HepG2 (cell line): ENCODE data around the gene PLIN5. TPM values are rescaled to one million over a fixed set of nuclear protein-coding genes. Genes with fewer than 3 reads are reported as not detected.

ENCODE experiments used
- CBFB ChIP-seq: sonication (generic); formaldehyde crosslinking; IDR thresholded peaks from 2 replicates; pipeline ENCODE4 v1.4.0; 2020; ENCODE audit warnings: missing genetic modification reagents
- CENPT ChIP-seq: sonication (generic); formaldehyde crosslinking; IDR thresholded peaks from 2 replicates; pipeline ENCODE4 v1.8.0; 2022; ENCODE audit warnings: low read depth, mild to moderate bottlenecking, moderate library complexity, missing genetic modification reagents
- CHD4 ChIP-seq: fragments of 200-600 bp; sonication (generic); IDR thresholded peaks from 2 replicates; pipeline ENCODE4 v1.7.0; 2017; ENCODE audit warnings: mild to moderate bottlenecking, low read length, borderline replicate concordance
- HDAC1 ChIP-seq: sonication (generic); formaldehyde crosslinking; IDR thresholded peaks from 2 replicates; pipeline ENCODE4 v1.5.1; 2020; ENCODE audit warnings: mild to moderate bottlenecking, missing genetic modification reagents
- HNF4G ChIP-seq, 2 experiments: sonication (generic) in 1 of 2; formaldehyde crosslinking in 1 of 2; IDR thresholded peaks; 2 replicates each; pipeline versions ENCODE4 v1.4.0 to v1.6.1; 2011 to 2020; ENCODE audit warnings: borderline replicate concordance in 2 of 2, low read depth in 2 of 2, mild to moderate bottlenecking in 2 of 2, low read length in 1 of 2, missing genetic modification reagents in 1 of 2, moderate library complexity in 1 of 2
- KDM3A ChIP-seq: IDR thresholded peaks from 2 replicates; pipeline ENCODE4 v1.6.1; 2018; ENCODE audit warnings: low read depth, missing compliant biosample characterization
- RBFOX2 ChIP-seq: fragments of 200-400 bp; formaldehyde crosslinking; IDR thresholded peaks from 2 replicates; pipeline ENCODE4 v1.6.1; 2017; ENCODE audit warnings: low read depth, mild to moderate bottlenecking, low read length
- ZNF562 ChIP-seq: sonication (generic); formaldehyde crosslinking; IDR thresholded peaks from 2 replicates; pipeline ENCODE4 v1.8.0; 2022; ENCODE audit warnings: missing genetic modification reagents, borderline replicate concordance
- ZNF567 ChIP-seq: sonication (generic); formaldehyde crosslinking; IDR thresholded peaks from 2 replicates; pipeline ENCODE4 v1.8.1; 2023; ENCODE audit warnings: mild to moderate bottlenecking, missing genetic modification reagents, borderline replicate concordance
- ZNF674 ChIP-seq: sonication (generic); formaldehyde crosslinking; IDR thresholded peaks from 2 replicates; pipeline ENCODE4 v1.5.0; 2020; ENCODE audit warnings: low read depth, mild to moderate bottlenecking, missing genetic modification reagents
- ZSCAN25 ChIP-seq: sonication (generic); formaldehyde crosslinking; IDR thresholded peaks from 2 replicates; pipeline ENCODE4 v1.8.0; 2022; ENCODE audit warnings: mild to moderate bottlenecking, missing genetic modification reagents
- polyA plus RNA-seq, 8 experiments: library from polyadenylated mRNA; depleted of rRNA in 3 of 8; stranded (reverse) in 7 of 8; unstranded in 1 of 8; fragments of >200 nt; fragmentation: Illumina TruSeq in 4 of 8; extraction: Trizol in 4 of 8; gene quantifications; 2 replicates each; pipeline versions ENCODE4 v1.2.1 to v1.2.3, GENCODE V29; 2011 to 2016; ENCODE audit warnings: low read depth in 4 of 8, missing spikeins in 1 of 8, mixed read lengths in 1 of 8; ENCODE audit not compliant: insufficient read depth in 1 of 8
- total RNA-seq, 5 experiments: library from RNA; depleted of rRNA; stranded (reverse); fragments of >200 nt; fragmentation: Illumina TruSeq; extraction: Trizol; gene quantifications; 2 replicates each; pipeline ENCODE4 v1.2.3, GENCODE V29; 2016; ENCODE audit warnings: low read depth in 1 of 5
- TF ChIP-seq, protein P1 (sequence below): sonication (generic); formaldehyde crosslinking; IDR thresholded peaks from 2 replicates; pipeline ENCODE4 v1.4.0; 2020; ENCODE audit warnings: mild to moderate bottlenecking, missing genetic modification reagents, borderline replicate concordance
- TF ChIP-seq, protein P2 (sequence below): sonication (generic); formaldehyde crosslinking; IDR thresholded peaks from 2 replicates; pipeline ENCODE4 v1.5.0; 2020; ENCODE audit warnings: missing genetic modification reagents, mild to moderate bottlenecking, borderline replicate concordance
- TF ChIP-seq, protein P3 (sequence below), 2 experiments: sonication (generic) in 1 of 2; formaldehyde crosslinking in 1 of 2; IDR thresholded peaks; 2 replicates each; pipeline versions ENCODE4 v1.4.0 to v1.6.1; 2016 to 2020; ENCODE audit warnings: borderline replicate concordance in 1 of 2, low read depth in 1 of 2, mild to moderate bottlenecking in 1 of 2, missing genetic modification reagents in 1 of 2
- TF ChIP-seq, protein P4 (sequence below): sonication (generic); formaldehyde crosslinking; IDR thresholded peaks from 2 replicates; pipeline ENCODE4 v1.4.0; 2020; ENCODE audit warnings: missing genetic modification reagents, borderline replicate concordance

PLIN5 gene
- total and polyA plus RNA-seq, 2 of the 13 experiments (the other 11 are each of a cell fraction or from before 2014, with no cell fraction given) = 1.8 to 4.8 TPM

DNA sequence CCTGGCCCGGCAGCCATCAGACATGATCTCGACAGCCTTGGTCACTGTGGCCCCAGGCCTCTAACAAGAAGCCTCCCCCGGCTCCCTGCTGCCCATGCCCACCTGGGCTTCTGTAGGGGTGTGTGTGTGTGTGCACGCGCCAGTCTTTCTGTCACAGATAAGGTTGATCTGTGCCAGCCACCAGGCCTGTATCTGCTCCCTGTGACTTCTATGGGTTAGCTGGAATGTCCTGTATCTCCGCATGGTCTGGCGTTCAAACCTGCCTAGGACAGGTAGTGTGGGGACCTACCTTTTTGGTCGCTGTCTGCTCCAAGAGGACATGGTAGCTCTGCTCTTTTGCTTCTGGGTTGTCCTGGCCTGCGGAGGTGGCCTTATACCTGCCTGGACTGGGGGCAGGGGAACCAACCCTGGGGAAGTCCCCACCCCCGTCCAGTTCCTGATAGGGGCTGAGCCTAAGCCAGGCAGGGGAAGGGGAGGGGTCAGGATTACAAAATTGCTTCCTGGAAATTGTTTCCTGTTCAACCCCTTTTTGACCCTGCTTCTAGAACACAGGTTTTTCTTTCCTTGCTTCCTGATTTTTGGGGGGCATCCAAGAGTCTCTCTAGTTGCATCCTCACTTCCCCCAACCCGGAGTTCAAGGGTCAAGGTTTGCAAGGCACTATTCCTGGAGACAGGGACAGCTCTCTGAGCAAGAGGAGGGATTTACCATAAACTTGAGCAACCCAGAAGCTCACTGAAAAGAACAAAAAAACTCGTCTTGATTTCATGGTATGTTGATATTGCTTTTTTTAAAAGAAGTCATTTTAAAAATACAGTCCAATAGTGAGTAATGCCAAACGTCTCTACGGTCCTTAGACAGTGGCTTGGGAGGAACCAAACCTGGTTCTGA is 4.9 kb upstream of the PLIN5 start, which contains the start of gene LRG1 (continued):
- TF ChIP-seq, protein P1, sequence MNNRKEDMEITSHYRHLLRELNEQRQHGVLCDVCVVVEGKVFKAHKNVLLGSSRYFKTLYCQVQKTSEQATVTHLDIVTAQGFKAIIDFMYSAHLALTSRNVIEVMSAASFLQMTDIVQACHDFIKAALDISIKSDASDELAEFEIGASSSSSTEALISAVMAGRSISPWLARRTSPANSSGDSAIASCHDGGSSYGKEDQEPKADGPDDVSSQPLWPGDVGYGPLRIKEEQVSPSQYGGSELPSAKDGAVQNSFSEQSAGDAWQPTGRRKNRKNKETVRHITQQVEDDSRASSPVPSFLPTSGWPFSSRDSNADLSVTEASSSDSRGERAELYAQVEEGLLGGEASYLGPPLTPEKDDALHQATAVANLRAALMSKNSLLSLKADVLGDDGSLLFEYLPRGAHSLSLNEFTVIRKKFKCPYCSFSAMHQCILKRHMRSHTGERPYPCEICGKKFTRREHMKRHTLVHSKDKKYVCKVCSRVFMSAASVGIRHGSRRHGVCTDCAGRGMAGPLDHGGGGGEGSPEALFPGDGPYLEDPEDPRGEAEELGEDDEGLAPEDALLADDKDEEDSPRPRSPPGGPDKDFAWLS = no peak
- TF ChIP-seq, protein P2, sequence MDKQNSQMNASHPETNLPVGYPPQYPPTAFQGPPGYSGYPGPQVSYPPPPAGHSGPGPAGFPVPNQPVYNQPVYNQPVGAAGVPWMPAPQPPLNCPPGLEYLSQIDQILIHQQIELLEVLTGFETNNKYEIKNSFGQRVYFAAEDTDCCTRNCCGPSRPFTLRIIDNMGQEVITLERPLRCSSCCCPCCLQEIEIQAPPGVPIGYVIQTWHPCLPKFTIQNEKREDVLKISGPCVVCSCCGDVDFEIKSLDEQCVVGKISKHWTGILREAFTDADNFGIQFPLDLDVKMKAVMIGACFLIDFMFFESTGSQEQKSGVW (CRISPR knock-in tag) = no peak
- TF ChIP-seq ZNF674 (CRISPR knock-in tag) (no peak), HNF4G (IDR thresholded peaks at IDR 0.05; ENCODE audit: borderline replicate concordance, low read depth, low read length) (peak; percentile 21; the same call in 1 of the 2 replicates), HNF4G (CRISPR knock-in tag; IDR thresholded peaks at IDR 0.05; ENCODE audit: borderline replicate concordance, low read depth) (no peak), CBFB (CRISPR knock-in tag) (no peak), ZNF562 (no peak), KDM3A (CRISPR knock-in tag) (0 out of 2 replicates have a peak, but pooled peaks have one; percentile 26), RBFOX2 (0 out of 2 replicates have a peak, but pooled peaks have one; percentile 21), ZNF567 (CRISPR knock-in tag) (no peak), HDAC1 (no peak), CHD4 (peak; percentile 84; the same call in 1 of the 2 replicates), ZSCAN25 (no peak), CENPT (CRISPR knock-in tag) (no peak)
- TF ChIP-seq, protein P3, sequence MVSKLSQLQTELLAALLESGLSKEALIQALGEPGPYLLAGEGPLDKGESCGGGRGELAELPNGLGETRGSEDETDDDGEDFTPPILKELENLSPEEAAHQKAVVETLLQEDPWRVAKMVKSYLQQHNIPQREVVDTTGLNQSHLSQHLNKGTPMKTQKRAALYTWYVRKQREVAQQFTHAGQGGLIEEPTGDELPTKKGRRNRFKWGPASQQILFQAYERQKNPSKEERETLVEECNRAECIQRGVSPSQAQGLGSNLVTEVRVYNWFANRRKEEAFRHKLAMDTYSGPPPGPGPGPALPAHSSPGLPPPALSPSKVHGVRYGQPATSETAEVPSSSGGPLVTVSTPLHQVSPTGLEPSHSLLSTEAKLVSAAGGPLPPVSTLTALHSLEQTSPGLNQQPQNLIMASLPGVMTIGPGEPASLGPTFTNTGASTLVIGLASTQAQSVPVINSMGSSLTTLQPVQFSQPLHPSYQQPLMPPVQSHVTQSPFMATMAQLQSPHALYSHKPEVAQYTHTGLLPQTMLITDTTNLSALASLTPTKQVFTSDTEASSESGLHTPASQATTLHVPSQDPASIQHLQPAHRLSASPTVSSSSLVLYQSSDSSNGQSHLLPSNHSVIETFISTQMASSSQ (IDR thresholded peaks at IDR 0.05; ENCODE audit: low read depth) = no peak
- TF ChIP-seq, protein P3 (CRISPR knock-in tag; IDR thresholded peaks at IDR 0.05; ENCODE audit: borderline replicate concordance) = no peak; the same call in 1 of the 2 replicates
- TF ChIP-seq, protein P4, sequence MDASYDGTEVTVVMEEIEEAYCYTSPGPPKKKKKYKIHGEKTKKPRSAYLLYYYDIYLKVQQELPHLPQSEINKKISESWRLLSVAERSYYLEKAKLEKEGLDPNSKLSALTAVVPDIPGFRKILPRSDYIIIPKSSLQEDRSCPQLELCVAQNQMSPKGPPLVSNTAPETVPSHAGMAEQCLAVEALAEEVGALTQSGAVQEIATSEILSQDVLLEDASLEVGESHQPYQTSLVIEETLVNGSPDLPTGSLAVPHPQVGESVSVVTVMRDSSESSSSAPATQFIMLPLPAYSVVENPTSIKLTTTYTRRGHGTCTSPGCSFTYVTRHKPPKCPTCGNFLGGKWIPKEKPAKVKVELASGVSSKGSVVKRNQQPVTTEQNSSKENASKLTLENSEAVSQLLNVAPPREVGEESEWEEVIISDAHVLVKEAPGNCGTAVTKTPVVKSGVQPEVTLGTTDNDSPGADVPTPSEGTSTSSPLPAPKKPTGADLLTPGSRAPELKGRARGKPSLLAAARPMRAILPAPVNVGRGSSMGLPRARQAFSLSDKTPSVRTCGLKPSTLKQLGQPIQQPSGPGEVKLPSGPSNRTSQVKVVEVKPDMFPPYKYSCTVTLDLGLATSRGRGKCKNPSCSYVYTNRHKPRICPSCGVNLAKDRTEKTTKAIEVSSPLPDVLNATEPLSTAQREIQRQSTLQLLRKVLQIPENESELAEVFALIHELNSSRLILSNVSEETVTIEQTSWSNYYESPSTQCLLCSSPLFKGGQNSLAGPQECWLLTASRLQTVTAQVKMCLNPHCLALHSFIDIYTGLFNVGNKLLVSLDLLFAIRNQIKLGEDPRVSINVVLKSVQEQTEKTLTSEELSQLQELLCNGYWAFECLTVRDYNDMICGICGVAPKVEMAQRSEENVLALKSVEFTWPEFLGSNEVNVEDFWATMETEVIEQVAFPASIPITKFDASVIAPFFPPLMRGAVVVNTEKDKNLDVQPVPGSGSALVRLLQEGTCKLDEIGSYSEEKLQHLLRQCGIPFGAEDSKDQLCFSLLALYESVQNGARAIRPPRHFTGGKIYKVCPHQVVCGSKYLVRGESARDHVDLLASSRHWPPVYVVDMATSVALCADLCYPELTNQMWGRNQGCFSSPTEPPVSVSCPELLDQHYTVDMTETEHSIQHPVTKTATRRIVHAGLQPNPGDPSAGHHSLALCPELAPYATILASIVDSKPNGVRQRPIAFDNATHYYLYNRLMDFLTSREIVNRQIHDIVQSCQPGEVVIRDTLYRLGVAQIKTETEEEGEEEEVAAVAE (CRISPR knock-in tag) = peak; percentile 88; the same call in 1 of the 2 replicates
